Astrocyte (in vitro differentiated cells and primary cell): ENCODE measurements around the gene TMEM115.

ENCODE experiments used
- CTCF ChIP-seq: IDR thresholded peaks from 2 replicates; pipeline ENCODE4 v1.5.1; 2011; ENCODE audit warnings: low read depth, mild to moderate bottlenecking, inconsistent platforms, low read length, moderate library complexity; ENCODE audit not compliant: insufficient read depth
- EZH2 ChIP-seq: IDR thresholded peaks from 2 replicates; pipeline ENCODE4 v1.6.1; 2012; ENCODE audit warnings: mild to moderate bottlenecking, low read length, inconsistent platforms; ENCODE audit not compliant: insufficient read depth

DNA sequence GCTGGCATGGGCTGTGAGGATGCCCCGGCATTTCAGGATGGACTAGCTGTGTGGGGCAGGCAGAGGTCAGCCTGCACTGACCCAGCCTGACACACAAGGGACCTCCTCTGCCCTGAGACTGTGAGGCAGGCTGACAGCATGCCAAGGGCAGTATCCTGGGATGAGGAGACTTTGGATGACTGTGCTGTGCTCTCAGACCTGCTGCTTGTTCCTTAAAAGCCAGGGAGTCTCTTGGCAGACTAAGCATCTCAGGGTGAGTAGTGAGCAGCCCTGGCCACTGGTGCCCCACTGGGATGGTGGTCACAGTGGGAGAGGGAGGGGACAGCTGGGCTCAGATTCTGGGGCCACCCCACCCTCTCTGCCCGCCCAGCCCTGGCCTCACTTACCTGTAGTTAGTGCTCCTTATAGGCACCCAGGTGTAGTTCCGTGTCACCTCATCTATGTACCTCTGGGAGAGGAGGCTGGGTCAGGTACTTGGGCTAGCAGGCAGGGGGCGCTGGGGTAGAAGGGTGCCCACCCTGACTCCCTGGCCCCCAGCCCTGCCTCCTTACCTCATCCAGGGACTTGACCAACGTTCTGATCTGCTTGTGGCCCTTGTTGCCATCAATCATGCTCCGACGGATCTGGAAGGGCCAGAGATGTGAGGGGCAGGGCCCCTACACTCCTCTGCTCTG is 16.1 kb upstream of the TMEM115 start:
- no peak for TF ChIP-seq CTCF
- TF ChIP-seq EZH2 = no peak
